Measurements from ENCODE around the gene ESRRB.

GRCh38 chr14:76375484-76375883, 453 bp upstream of the ESRRB start:
- TF ChIP-seq CTCF (IDR thresholded peaks at IDR 0.05) (no peak), EP300 (IDR thresholded peaks at IDR 0.05) (no peak), POLR2A (IDR thresholded peaks at IDR 0.05) (no peak)

Measured in ovary (tissue), 3 donors.